Measurements from ENCODE around the gene AGRN.

DNA sequence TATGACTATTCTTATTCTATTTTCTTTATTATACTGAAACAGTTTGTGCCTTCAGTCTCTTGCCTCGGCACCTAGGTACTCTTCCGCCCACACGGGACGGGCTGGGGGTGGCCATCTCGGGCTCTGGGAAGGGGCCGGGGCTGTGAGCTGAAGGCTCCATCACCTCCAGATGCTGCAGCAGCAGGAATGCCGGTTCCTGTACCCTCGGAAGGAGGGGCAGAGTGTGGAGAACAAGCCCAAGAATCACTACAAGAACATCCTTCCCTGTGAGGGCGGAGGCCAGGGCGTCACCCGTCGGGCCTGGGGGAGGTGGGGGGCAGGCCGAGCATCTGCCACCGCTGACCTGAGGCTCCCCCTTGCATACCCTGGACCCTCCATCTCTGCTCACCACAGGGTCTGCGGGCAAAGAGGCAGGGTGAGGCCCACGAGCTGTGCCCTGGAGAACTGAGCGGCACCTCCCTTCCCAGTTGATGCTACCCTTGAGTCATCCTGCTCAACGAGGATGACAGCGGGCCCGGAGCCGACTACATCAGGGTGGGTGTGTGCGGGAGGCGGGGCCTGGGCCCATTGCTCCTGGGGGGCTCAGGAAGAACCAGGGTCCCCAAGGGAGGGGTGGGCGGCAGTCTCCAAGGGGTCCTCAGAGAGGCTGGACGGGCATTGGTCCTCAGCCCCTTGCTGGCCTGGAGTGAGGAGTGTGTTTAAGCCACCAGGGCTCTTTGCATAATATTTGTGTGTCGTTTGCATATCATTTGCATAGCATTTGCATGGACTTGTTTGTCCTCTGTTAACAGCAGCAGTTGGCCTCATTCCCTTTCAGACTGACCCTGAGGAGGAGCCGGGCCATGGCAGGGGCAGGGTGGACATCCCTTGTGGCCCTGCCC lies 46.7 kb downstream of the AGRN start:
- TF ChIP-seq NFRKB (IDR thresholded peaks at IDR 0.05) (no peak), FOXM1 (IDR thresholded peaks at IDR 0.05; ENCODE audit: borderline replicate concordance) (no peak), TARDBP (IDR thresholded peaks at IDR 0.05) (no peak), FOXA1 (IDR thresholded peaks at IDR 0.05) (no peak), SUZ12 (IDR thresholded peaks at IDR 0.05) (no peak), ELF4 (IDR thresholded peaks at IDR 0.05) (no peak)
- TF ChIP-seq, protein P1, sequence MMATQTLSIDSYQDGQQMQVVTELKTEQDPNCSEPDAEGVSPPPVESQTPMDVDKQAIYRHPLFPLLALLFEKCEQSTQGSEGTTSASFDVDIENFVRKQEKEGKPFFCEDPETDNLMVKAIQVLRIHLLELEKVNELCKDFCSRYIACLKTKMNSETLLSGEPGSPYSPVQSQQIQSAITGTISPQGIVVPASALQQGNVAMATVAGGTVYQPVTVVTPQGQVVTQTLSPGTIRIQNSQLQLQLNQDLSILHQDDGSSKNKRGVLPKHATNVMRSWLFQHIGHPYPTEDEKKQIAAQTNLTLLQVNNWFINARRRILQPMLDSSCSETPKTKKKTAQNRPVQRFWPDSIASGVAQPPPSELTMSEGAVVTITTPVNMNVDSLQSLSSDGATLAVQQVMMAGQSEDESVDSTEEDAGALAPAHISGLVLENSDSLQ (IDR thresholded peaks at IDR 0.05): no peak
